ENCODE data around the gene PHLDA3.

PHLDA3 gene

GRCh38 chr1:201514466-201514865, 45.5 kb upstream of the PHLDA3 start:
- TF ChIP-seq CTCF (IDR thresholded peaks at IDR 0.05; ENCODE audit: low read depth, low read length, missing control alignments): no peak
- no peak overlapping the region for H3K4me3 ChIP-seq (ENCODE audit: low read depth, low read length)
- in situ Hi-C loops (cut with HindIII; ENCODE audit: low sequenced_read_pairs): no loop called here
- DNase-seq (ENCODE audit: low read depth): no peak

GRCh38 chr1:201513498-201514243, 44.7 kb upstream of the PHLDA3 start:
- in situ Hi-C loops (cut with HindIII; ENCODE audit: low sequenced_read_pairs): no loop called here
- no peak overlapping the region for H3K4me3 ChIP-seq (ENCODE audit: low read depth, low read length)
- no peak for TF ChIP-seq CTCF (IDR thresholded peaks at IDR 0.05; ENCODE audit: low read depth, low read length, missing control alignments)

GRCh38 chr1:201511941-201512539, 43.1 kb upstream of the PHLDA3 start:
- no peak for TF ChIP-seq CTCF (IDR thresholded peaks at IDR 0.05; ENCODE audit: low read depth, low read length, missing control alignments)
- no peak overlapping the region for H3K4me3 ChIP-seq (ENCODE audit: low read depth, low read length)
- in situ Hi-C loops (cut with HindIII; ENCODE audit: low sequenced_read_pairs): no loop called here
- no peak for DNase-seq (ENCODE audit: low read depth)

More at GRCh38 chr1:201513498-201514243, 44.7 kb upstream of the PHLDA3 start:
- no peak for DNase-seq (ENCODE audit: low read depth)

- no peak for TF ChIP-seq CTCF (IDR thresholded peaks at IDR 0.05; ENCODE audit: low read depth, low read length, missing control alignments)
- in situ Hi-C loops (cut with HindIII; ENCODE audit: low sequenced_read_pairs): no loop called here
- H3K4me3 ChIP-seq (ENCODE audit: low read depth, low read length): no peak overlapping the region
- no peak for DNase-seq (ENCODE audit: low read depth)
Observed at GRCh38 chr1:201511396-201511940, 42.5 kb upstream of the PHLDA3 start.

- in situ Hi-C loops (cut with HindIII; ENCODE audit: low sequenced_read_pairs): no loop called here
- no peak overlapping the region for H3K4me3 ChIP-seq (ENCODE audit: low read depth, low read length)
- no peak for DNase-seq (ENCODE audit: low read depth)
- TF ChIP-seq CTCF (IDR thresholded peaks at IDR 0.05; ENCODE audit: low read depth, low read length, missing control alignments): no peak
Observed at GRCh38 chr1:201510734-201511133, 41.7 kb upstream of the PHLDA3 start.

- in situ Hi-C loops (cut with HindIII; ENCODE audit: low sequenced_read_pairs): no loop called here
- no peak overlapping the region for H3K4me3 ChIP-seq (ENCODE audit: low read depth, low read length)
- TF ChIP-seq CTCF (IDR thresholded peaks at IDR 0.05; ENCODE audit: low read depth, low read length, missing control alignments): no peak
- no peak for DNase-seq (ENCODE audit: low read depth)
Observed at GRCh38 chr1:201509601-201510374, 40.8 kb upstream of the PHLDA3 start.
